Erythroblast (primary cell): Measurements from ENCODE around the gene IL19.

Experiments
- GATA1 ChIP-seq: IDR thresholded peaks from 2 replicates; pipeline ENCODE4 v1.6.1; 2011; ENCODE audit warnings: low read depth, mild to moderate bottlenecking, control low read depth, low read length, moderate library complexity
- POLR2A ChIP-seq: IDR thresholded peaks from 2 replicates; pipeline ENCODE4 v1.6.1; 2011; ENCODE audit warnings: mild to moderate bottlenecking, low read length

DNA sequence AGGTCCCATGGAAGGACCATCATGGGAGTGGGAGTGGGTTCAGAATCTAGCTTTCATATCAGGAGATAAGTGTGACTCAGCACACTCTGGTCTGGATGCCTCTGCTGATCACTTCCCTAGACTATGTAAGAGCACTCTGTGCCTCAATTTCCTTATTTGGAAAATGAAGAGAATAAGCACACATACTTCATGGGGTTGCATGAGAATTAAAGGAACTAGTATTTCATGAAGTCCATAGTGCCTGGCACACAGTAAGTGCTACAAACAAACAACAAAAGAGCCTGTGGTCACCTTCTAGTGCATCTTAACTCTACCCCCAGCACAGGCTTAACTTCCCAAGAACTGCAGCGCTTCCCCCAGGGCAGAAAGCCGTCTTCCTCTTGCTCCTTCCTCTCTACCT, 85.3 kb downstream of the IL19 start:
- TF ChIP-seq POLR2A (no peak), GATA1 (no peak)
